Keratinocyte (primary cell): Measurements from ENCODE around the gene ACTL9. TPM values are rescaled to one million over a fixed set of nuclear protein-coding genes. Genes with fewer than 3 reads are reported as not detected.

Experiments used
- DNase-seq: peaks from one replicate; pipeline ENCODE4 v3.0.0-alpha.2; 2011; ENCODE audit warnings: low read depth, missing footprints, low spot score
- FAIRE-seq: peaks from 2 replicates; lab custom pipeline; 2011; peaks lifted over from hg19 to GRCh38; lab: Jason Lieb, UNC
- H2AFZ ChIP-seq: 2 replicates; pipeline ENCODE4 v1.6.0; 2012; ENCODE audit warnings: low read length, control low read depth, inconsistent platforms; ENCODE audit not compliant: control insufficient read depth
- H3K27ac ChIP-seq: 2 replicates; pipeline ENCODE4 v1.5.1; 2011; ENCODE audit warnings: low read length; ENCODE audit not compliant: control insufficient read depth, insufficient read depth
- H3K27me3 ChIP-seq: 3 replicates; pipeline ENCODE4 v1.6.0; 2011; ENCODE audit warnings: low read length; ENCODE audit not compliant: control insufficient read depth, insufficient read depth; ENCODE audit errors: extremely low read depth
- H3K36me3 ChIP-seq, 2 experiments: 2 replicates in 1 of 2; 3 replicates in 1 of 2; pipeline ENCODE4 v1.5.1; 2011; ENCODE audit warnings: low read length in 2 of 2, mild to moderate bottlenecking in 1 of 2; ENCODE audit not compliant: control insufficient read depth in 2 of 2, insufficient read depth in 2 of 2; ENCODE audit errors: extremely low read depth in 1 of 2
- H3K4me1 ChIP-seq: 3 replicates; pipeline ENCODE4 v1.5.1; 2011; ENCODE audit warnings: low read length; ENCODE audit not compliant: control insufficient read depth, insufficient read depth; ENCODE audit errors: extremely low read depth
- H3K4me2 ChIP-seq: 3 replicates; pipeline ENCODE4 v1.6.0; 2011; ENCODE audit warnings: low read depth, low read length; ENCODE audit not compliant: control insufficient read depth, insufficient read depth; ENCODE audit errors: extremely low read depth
- H3K4me3 ChIP-seq, 3 experiments: fragments of 200-600 bp in 1 of 3; sonication (generic) in 1 of 3; 2 replicates in 2 of 3; 3 replicates in 1 of 3; pipeline ENCODE4 v1.5.1; 2011 to 2016; ENCODE audit warnings: low read length in 3 of 3, mild to moderate bottlenecking in 3 of 3, control low read depth in 2 of 3, inconsistent platforms in 1 of 3, low read depth in 1 of 3, mixed read lengths in 1 of 3, mixed run types in 1 of 3, moderate library complexity in 1 of 3; ENCODE audit not compliant: control insufficient read depth in 2 of 3, insufficient read depth in 2 of 3; ENCODE audit errors: extremely low read depth in 1 of 3
- H3K79me2 ChIP-seq: 2 replicates; pipeline ENCODE4 v1.6.0; 2012; ENCODE audit warnings: low read length; ENCODE audit not compliant: control insufficient read depth, insufficient read depth
- H3K9ac ChIP-seq: 3 replicates; pipeline ENCODE4 v1.6.0; 2011; ENCODE audit warnings: low read length; ENCODE audit not compliant: control insufficient read depth, insufficient read depth; ENCODE audit errors: extremely low read depth
- H3K9me1 ChIP-seq: 3 replicates; pipeline ENCODE4 v1.6.0; 2011; ENCODE audit warnings: low read length; ENCODE audit not compliant: control insufficient read depth, insufficient read depth; ENCODE audit errors: extremely low read depth
- H3K9me3 ChIP-seq: 2 replicates; pipeline ENCODE4 v1.5.1; 2012; ENCODE audit warnings: low read depth, low read length; ENCODE audit not compliant: control insufficient read depth
- H4K20me1 ChIP-seq: 3 replicates; pipeline ENCODE4 v1.6.0; 2011; ENCODE audit warnings: low read length; ENCODE audit not compliant: control insufficient read depth, insufficient read depth; ENCODE audit errors: extremely low read depth
- CTCF ChIP-seq, 3 experiments: IDR thresholded peaks in 1 of 3; conservative IDR thresholded peaks in 1 of 3; optimal IDR thresholded peaks in 1 of 3; 2 replicates in 2 of 3; 3 replicates in 1 of 3; pipeline versions ENCODE3 to v1.5.1; 2011; ENCODE audit warnings: low read length in 3 of 3, mild to moderate bottlenecking in 3 of 3, moderate library complexity in 2 of 3, control low read depth in 1 of 3, inconsistent platforms in 1 of 3; ENCODE audit not compliant: insufficient read depth in 2 of 3; ENCODE audit errors: extremely low read depth in 1 of 3
- EZH2 ChIP-seq: IDR thresholded peaks from one replicate; pipeline ENCODE4 v1.6.1; 2012; ENCODE audit warnings: inconsistent platforms, mild to moderate bottlenecking, low read length, moderate library complexity
- dilution Hi-C: fragments of 300-500 bp; cut with MboI; formaldehyde crosslinking; loops from one replicate; pipeline ENCODE4 v1.7.0; 2020; ENCODE audit warnings: low sequenced_read_pairs; ENCODE audit not compliant: extremely low pct_ligation_motif_present
- polyA plus RNA-seq, 5 experiments: library from polyadenylated mRNA; depleted of rRNA in 3 of 5; stranded (reverse) in 3 of 5; stranded (forward) in 1 of 5; unstranded in 1 of 5; fragments of >200 nt; gene quantifications; 1 replicate in 1 of 5; 2 replicates in 3 of 5; 3 replicates in 1 of 5; pipeline versions ENCODE4 v1.2.1 to v1.2.3, GENCODE V29; 2011 to 2012; ENCODE audit warnings: missing spikeins in 2 of 5, low read depth in 1 of 5, low replicate concordance in 1 of 5

Gene ACTL9
- polyA plus RNA-seq, 1 donor (not counting 4 experiments of a cell fraction or from before 2014, with no cell fraction given) = not detected

GRCh38 chr19:8663920-8664670 is 34.5 kb downstream of the ACTL9 start:
- H3K27ac ChIP-seq = no peak overlapping the region
- no peak for DNase-seq
- H3K9me3 ChIP-seq = no peaks in the 10 kb centered on the region
- H3K4me2 ChIP-seq = no peak overlapping the region
- H4K20me1 ChIP-seq = no peaks in the 10 kb centered on the region
- no peak for TF ChIP-seq CTCF (optimal IDR thresholded peaks at IDR 0.05 in 1 of 3, IDR thresholded peaks at IDR 0.05 in 1 of 3, conservative IDR thresholded peaks at IDR 0.05 in 1 of 3; ENCODE audit: extremely low read depth in 1 of 3, insufficient read depth in 2 of 3, low read length in 3 of 3)
- dilution Hi-C loops = no loop called here
- no peaks in the 10 kb centered on the region for H3K4me1 ChIP-seq
- FAIRE-seq = no peak
- H3K36me3 ChIP-seq = no peaks in the 10 kb centered on the region
- H3K9ac ChIP-seq = no peak overlapping the region
- no peaks in the 10 kb centered on the region for H3K79me2 ChIP-seq
- H3K27me3 ChIP-seq = no peaks in the 10 kb centered on the region
- H3K9me1 ChIP-seq = no peaks in the 10 kb centered on the region
- H3K4me3 ChIP-seq = no peak overlapping the region
- H2AFZ ChIP-seq = no peak overlapping the region

GRCh38 chr19:8662263-8662662 is 36.3 kb downstream of the ACTL9 start:
- Histone ChIP-seq H3K79me2 (no peaks in the 10 kb centered on the region), H3K27me3 (no peaks in the 10 kb centered on the region), H3K4me1 (no peaks in the 10 kb centered on the region), H3K9me3 (no peaks in the 10 kb centered on the region), H3K36me3 (no peaks in the 10 kb centered on the region), H2AFZ (no peak overlapping the region), H3K9me1 (no peaks in the 10 kb centered on the region), H3K4me3 (no peak overlapping the region), H4K20me1 (no peaks in the 10 kb centered on the region), H3K27ac (no peak overlapping the region), H3K9ac (no peak overlapping the region), H3K4me2 (no peak overlapping the region)
- dilution Hi-C loops = no loop called here
- TF ChIP-seq CTCF (optimal IDR thresholded peaks at IDR 0.05 in 1 of 3, IDR thresholded peaks at IDR 0.05 in 1 of 3, conservative IDR thresholded peaks at IDR 0.05 in 1 of 3; ENCODE audit: extremely low read depth in 1 of 3, insufficient read depth in 2 of 3, low read length in 3 of 3) (no peak), EZH2 (no peak)
- FAIRE-seq (no peak), DNase-seq (no peak)
